Choroid plexus epithelial cell (primary cell): ENCODE results near the gene CTIF.
"Not testable (repeated sequence)": the region's sequence is repeated elsewhere in the genome, so short reads cannot be mapped to it uniquely, and the experiment has no call there.

Experiments used
- DNase-seq: peaks from one replicate; pipeline ENCODE4 v3.0.0-alpha.2; 2010; ENCODE audit warnings: low read depth
- H3K4me3 ChIP-seq: 2 replicates; pipeline ENCODE4 v1.5.1; 2011; ENCODE audit warnings: low read depth, mild to moderate bottlenecking, control low read depth, low read length, moderate library complexity
- TF ChIP-seq, protein P1 (sequence below): conservative IDR thresholded peaks from 2 replicates; pipeline ENCODE4 v1.5.1; 2011; ENCODE audit warnings: low read depth, mild to moderate bottlenecking, control low read depth, inconsistent platforms, low read length, moderate library complexity

The CTIF gene

DNA sequence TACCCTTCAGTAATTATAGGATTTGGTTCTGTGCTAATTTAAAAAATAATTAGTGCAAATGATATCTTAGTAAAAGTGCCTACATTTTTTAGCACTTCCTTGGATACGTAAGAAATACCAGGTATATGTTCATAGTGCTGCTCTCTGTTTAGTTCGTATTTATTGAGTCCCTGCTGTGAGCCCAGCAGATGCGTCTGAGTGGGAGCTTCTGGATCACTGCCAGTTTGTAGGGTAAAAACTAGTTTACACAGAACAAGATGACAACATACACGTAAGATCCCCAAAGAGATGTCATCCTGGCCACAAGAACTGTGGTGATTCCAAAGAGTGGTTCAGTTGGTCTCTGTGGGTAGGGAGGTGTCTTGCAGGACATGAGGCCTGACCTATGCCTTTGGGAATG lies 103.2 kb downstream of the CTIF start:
- no peak overlapping the region for H3K4me3 ChIP-seq
- TF ChIP-seq, protein P1, sequence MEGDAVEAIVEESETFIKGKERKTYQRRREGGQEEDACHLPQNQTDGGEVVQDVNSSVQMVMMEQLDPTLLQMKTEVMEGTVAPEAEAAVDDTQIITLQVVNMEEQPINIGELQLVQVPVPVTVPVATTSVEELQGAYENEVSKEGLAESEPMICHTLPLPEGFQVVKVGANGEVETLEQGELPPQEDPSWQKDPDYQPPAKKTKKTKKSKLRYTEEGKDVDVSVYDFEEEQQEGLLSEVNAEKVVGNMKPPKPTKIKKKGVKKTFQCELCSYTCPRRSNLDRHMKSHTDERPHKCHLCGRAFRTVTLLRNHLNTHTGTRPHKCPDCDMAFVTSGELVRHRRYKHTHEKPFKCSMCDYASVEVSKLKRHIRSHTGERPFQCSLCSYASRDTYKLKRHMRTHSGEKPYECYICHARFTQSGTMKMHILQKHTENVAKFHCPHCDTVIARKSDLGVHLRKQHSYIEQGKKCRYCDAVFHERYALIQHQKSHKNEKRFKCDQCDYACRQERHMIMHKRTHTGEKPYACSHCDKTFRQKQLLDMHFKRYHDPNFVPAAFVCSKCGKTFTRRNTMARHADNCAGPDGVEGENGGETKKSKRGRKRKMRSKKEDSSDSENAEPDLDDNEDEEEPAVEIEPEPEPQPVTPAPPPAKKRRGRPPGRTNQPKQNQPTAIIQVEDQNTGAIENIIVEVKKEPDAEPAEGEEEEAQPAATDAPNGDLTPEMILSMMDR: no peak
- DNase-seq: peak; percentile 79

GRCh38 chr18:48642503-48642902 lies 103.7 kb downstream of the CTIF start:
- DNase-seq: no peak
- H3K4me3 ChIP-seq: no peak overlapping the region
- TF ChIP-seq, protein P1: no peak

DNA sequence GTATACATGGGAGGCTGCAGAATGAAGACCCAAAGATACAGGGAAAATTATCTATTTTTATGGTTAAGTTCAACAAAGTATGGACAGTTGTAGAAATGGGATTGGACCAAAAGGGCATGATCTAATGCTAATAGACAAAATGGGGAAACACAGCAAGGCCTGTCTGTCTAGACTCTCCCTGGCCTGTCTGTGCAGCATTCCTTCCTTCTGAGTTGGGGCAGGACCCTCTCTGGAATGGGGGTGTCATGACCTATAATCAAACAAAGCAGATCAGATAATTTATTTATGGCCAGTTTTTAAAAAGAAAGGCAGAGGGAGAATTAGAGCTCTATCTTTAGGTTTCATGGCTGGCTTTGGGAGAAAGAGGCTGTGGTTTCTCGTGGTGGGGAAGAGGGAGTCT lies 104.4 kb downstream of the CTIF start:
- TF ChIP-seq, protein P1: no peak
- DNase-seq: no peak
- H3K4me3 ChIP-seq: no peak overlapping the region

DNA sequence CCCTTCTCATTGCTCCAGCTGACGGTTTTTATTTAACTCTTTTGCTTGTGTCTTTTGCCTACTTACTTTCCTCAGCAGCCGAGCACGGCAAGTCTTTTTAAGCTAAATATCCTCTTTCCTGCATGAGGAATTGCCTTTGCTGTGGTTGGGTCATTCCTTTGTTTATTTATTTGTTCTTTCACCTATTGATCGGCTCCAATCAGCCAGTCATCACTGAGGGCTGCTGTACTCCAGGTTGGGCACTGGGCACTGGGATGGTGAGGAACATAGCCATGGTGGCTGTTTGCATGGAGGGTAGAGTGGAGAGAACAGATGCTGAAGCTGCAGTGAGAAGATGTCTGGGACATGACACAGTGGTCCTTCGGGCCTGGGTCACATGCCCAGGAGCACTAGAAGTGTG lies 105.2 kb downstream of the CTIF start:
- no peak overlapping the region for H3K4me3 ChIP-seq
- TF ChIP-seq, protein P1: no peak
- DNase-seq: no peak

DNA sequence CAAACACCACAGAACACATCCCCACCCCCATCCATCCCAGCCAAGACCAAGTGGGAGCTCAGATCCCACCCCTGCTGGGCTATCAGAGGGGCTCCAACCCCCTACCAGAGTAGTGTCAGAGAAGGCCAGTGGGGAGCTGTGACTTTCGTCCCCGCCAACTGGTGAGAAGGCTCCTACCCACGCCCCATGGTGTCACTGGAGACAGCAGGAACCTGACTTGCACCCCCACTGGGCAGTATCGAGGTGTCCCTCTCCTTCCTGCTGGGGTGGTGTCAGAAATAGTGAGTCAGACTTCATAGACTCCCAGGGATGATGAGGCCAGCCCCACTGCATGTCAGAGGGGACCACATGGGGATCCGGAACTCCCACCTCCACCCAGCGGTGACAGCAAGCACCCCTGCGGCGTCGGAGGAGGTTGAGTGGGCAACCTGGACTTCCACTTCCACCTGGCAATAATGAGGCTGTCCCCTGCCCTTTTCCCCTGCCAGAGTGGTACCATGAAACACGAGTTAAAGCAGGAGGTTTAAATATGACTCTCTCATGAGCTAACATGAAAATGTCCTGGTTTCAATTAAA lies 106.7 kb downstream of the CTIF start:
- DNase-seq: peak; percentile 47
- no peak overlapping the region for H3K4me3 ChIP-seq
- TF ChIP-seq, protein P1: no peak

- no peak overlapping the region for H3K4me3 ChIP-seq
- TF ChIP-seq, protein P1: no peak
- peak; percentile 20 for DNase-seq
Observed at GRCh38 chr18:48646976-48647375, 108.1 kb downstream of the CTIF start.

- no peak for DNase-seq
- TF ChIP-seq, protein P1: peak; percentile 23
- no peak overlapping the region for H3K4me3 ChIP-seq
Observed at GRCh38 chr18:48649231-48649630, 110.4 kb downstream of the CTIF start.

- not testable (repeated sequence) for DNase-seq, H3K4me3 ChIP-seq
Observed at GRCh38 chr18:48654591-48654990, 115.8 kb downstream of the CTIF start.
